SK-N-MC (cell line): ENCODE data around the gene LRIG1.

ENCODE experiments used
- EZH2 ChIP-seq: fragments of 200-600 bp; sonication (generic); IDR thresholded peaks from one replicate; pipeline ENCODE4 v1.6.1; 2017; ENCODE audit warnings: antibody characterized with exemption
- FOXP2 ChIP-seq: optimal IDR thresholded peaks from 2 replicates; pipeline ENCODE3; 2011; ENCODE audit warnings: mild to moderate bottlenecking, moderate library complexity; ENCODE audit not compliant: insufficient read depth; ENCODE audit errors: extremely low read length, control extremely low read depth
- POLR2AphosphoS5 ChIP-seq: IDR thresholded peaks from 2 replicates; pipeline ENCODE4 v1.6.1; 2012; ENCODE audit warnings: mild to moderate bottlenecking, low read depth, low read length, borderline replicate concordance

GRCh38 chr3:66497288-66497984 lies 3.4 kb downstream of the LRIG1 start:
- TF ChIP-seq POLR2AphosphoS5 (no peak), EZH2 (no peak), FOXP2 (no peak)
